Measurements from ENCODE around the gene RAB28. TPM values are rescaled to one million over a fixed set of nuclear protein-coding genes. Genes with fewer than 3 reads are reported as not detected.

The RAB28 gene
- total and polyA plus RNA-seq, 2 of the 8 experiments (the other 6 are each of a cell fraction or from before 2014, with no cell fraction given) = 16.0 to 18.7 TPM

DNA sequence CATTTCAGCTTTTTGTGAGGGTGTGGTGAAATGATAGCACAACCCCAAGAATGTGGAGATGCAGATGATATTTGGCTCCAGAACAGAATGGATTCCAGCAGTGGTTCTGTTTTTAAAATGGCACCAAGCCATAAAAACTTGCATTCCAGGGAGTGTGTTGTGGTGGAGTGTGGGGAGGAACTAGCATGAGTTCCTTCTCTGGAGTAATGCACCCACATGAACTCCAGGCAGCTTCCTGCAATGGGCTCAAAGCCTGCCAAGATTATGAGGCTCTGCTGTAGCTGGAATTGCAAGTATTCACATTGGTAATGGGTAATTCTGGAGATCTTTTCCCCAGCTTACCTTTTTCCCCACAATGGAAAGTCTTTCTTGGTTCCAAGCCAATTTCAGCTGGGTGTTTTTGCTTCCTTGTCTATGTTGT, 161.4 kb downstream of the RAB28 start:
- Histone ChIP-seq H3K9me3 (ENCODE audit: insufficient read depth in 2 of 2, low read depth in 1 of 2, low read length in 1 of 2) (no peaks in the 10 kb centered on the region), H3K79me2 (ENCODE audit: control insufficient read depth in 1 of 2, insufficient read depth in 2 of 2, low read length in 2 of 2) (no peaks in the 10 kb centered on the region), H3K23me2 (ENCODE audit: low read depth, low read length) (no peaks in the 10 kb centered on the region)

More for the DNA sequence above, 161.4 kb downstream of the RAB28 start:
- Histone ChIP-seq H4K8ac (ENCODE audit: extremely low read depth, insufficient read depth, low read length) (no peak overlapping the region), H3K27me3 (replicated peaks in 1 of 4; ENCODE audit: control insufficient read depth in 3 of 4, extremely low read depth in 1 of 4, insufficient read depth in 3 of 4, low read length in 3 of 4) (no peaks in the 10 kb centered on the region), H2BK15ac (ENCODE audit: low read length) (no peak overlapping the region), H4K5ac (ENCODE audit: insufficient read length, low read depth, low read length) (no peak overlapping the region), H2BK12ac (ENCODE audit: low read depth, low read length) (no peak overlapping the region), H2AFZ (ENCODE audit: low read length) (no peak overlapping the region), H3K4me2 (ENCODE audit: insufficient read depth in 1 of 2, low read depth in 2 of 2, low read length in 2 of 2) (no peak overlapping the region), H3K36me3 (ENCODE audit: control insufficient read depth in 2 of 4, insufficient read depth in 4 of 4, low read length in 3 of 4) (no peaks in the 10 kb centered on the region), H3K27ac (ENCODE audit: low read depth, low read length) (no peak overlapping the region), H3K18ac (ENCODE audit: extremely low read depth, low read length) (no peak overlapping the region), H2BK120ac (replicated peaks; ENCODE audit: low read depth, low read length) (no peak overlapping the region), H3K79me1 (ENCODE audit: low read depth, low read length) (no peaks in the 10 kb centered on the region), H3K4me1 (replicated peaks in 1 of 4; ENCODE audit: control insufficient read depth in 3 of 4, insufficient read depth in 4 of 4, low read length in 3 of 4) (peaks cover 0 to 6% (median 1%) of the 10 kb centered on the region in 4 experiments; a peak in 1 of 7 replicates), H3K14ac (ENCODE audit: insufficient read length) (no peak overlapping the region), H4K91ac (replicated peaks; ENCODE audit: insufficient read length, low read length) (no peak overlapping the region), H3K4ac (replicated peaks; ENCODE audit: insufficient read length, low read depth, low read length) (no peak overlapping the region), H2BK20ac (ENCODE audit: low read length) (no peak overlapping the region; the same call in 1 of the 2 replicates), H3K56ac (replicated peaks; ENCODE audit: insufficient read length, low read depth, low read length) (no peak overlapping the region), H2BK5ac (ENCODE audit: low read depth, low read length) (no peak overlapping the region), H4K20me1 (replicated peaks in 1 of 2; ENCODE audit: control insufficient read depth in 1 of 2, insufficient read depth in 2 of 2, low read length in 2 of 2) (no peaks in the 10 kb centered on the region), H3K9ac (replicated peaks in 1 of 4; ENCODE audit: extremely low read depth in 1 of 4, low read depth in 3 of 4, low read length in 3 of 4) (no peak overlapping the region), H3K23ac (ENCODE audit: insufficient read length) (no peak overlapping the region), H3K4me3 (ENCODE audit: extremely low read depth in 1 of 4, insufficient read depth in 2 of 4, low read depth in 3 of 4, low read length in 4 of 4) (no peak overlapping the region), H2AK5ac (ENCODE audit: low read depth, low read length) (no peak overlapping the region)
- ChIA-PET CTCF (ENCODE audit: partially characterized antibody) (no interaction called here), POLR2A (ENCODE audit: partially characterized antibody) (no interaction called here)
- TF ChIP-seq BRCA1 (IDR thresholded peaks at IDR 0.05; ENCODE audit: low read depth, low read length) (no peak), KDM4A (IDR thresholded peaks at IDR 0.05; ENCODE audit: low read depth, low read length, severe bottlenecking) (no peak), CEBPB (IDR thresholded peaks at IDR 0.05; ENCODE audit: low read depth, low read length) (no peak), RNF2 (IDR thresholded peaks at IDR 0.05; ENCODE audit: borderline replicate concordance, low read depth, low read length, missing control alignments, poor library complexity, severe bottlenecking) (no peak), ASH2L (IDR thresholded peaks at IDR 0.05; ENCODE audit: low read length) (no peak), KDM5A (IDR thresholded peaks at IDR 0.05; ENCODE audit: low read length) (no peak), CREB1 (IDR thresholded peaks at IDR 0.05) (no peak)
- no peak for FAIRE-seq
- DNase-seq (ENCODE audit: low read depth in 1 of 2, low spot score in 2 of 2) = no peak

Measured in H1 (cell line).